GM12892 (cell line): ENCODE measurements around the gene NXPH4.

ENCODE experiments used
- POLR2A ChIP-seq: IDR thresholded peaks from 2 replicates; pipeline ENCODE4 v1.6.1; 2011; ENCODE audit warnings: low read depth, low read length, control low read depth
- POLR2AphosphoS5 ChIP-seq: IDR thresholded peaks from 2 replicates; pipeline ENCODE4 v1.6.1; 2011; ENCODE audit warnings: low read depth, low read length, control low read depth
- TAF1 ChIP-seq: IDR thresholded peaks from 2 replicates; pipeline ENCODE4 v1.6.1; 2011; ENCODE audit warnings: low read depth, mild to moderate bottlenecking, control low read depth, low read length, borderline replicate concordance

DNA sequence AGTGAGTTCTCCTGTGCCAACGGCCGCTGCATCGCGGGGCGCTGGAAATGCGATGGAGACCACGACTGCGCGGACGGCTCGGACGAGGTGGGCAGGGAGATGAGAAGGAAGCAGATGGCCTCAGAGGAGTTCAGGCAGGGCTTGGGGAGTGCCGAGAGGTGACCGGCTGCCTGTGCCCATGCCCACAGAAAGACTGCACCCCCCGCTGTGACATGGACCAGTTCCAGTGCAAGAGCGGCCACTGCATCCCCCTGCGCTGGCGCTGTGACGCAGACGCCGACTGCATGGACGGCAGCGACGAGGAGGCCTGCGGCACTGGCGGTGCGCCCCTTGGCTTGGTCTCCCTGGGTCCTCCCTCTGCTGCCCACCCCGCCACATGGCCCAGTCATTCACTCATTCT, 13.4 kb upstream of the NXPH4 start:
- TF ChIP-seq POLR2AphosphoS5 (no peak), POLR2A (no peak), TAF1 (no peak)
